ENCODE measurements around the gene ALKBH3. TPM values are rescaled to one million over a fixed set of nuclear protein-coding genes. Genes with fewer than 3 reads are reported as not detected.

Gene ALKBH3
- total RNA-seq, 1 experiment from 2014 or later = 36.7 TPM

- no TSS peak for BruUV-seq (replicated peaks)
Observed at GRCh38 chr11:43925063-43925931, 44.7 kb downstream of the ALKBH3 start.

More at GRCh38 chr11:43925063-43925931, 44.7 kb downstream of the ALKBH3 start:
- H3K9ac ChIP-seq (ENCODE audit: low read length) = no peak overlapping the region
- no peak overlapping the region for H2AFZ ChIP-seq (ENCODE audit: low read depth, low read length, poor library complexity, severe bottlenecking)
- no peak for DNase-seq (ENCODE audit: low read depth, low spot score)
- intact Hi-C loops (cut with micrococcal nuclease) = no loop called here
- TF ChIP-seq EZH2phosphoT487 (IDR thresholded peaks at IDR 0.05; ENCODE audit: borderline replicate concordance) (no peak), ZNF274 (IDR thresholded peaks at IDR 0.05; ENCODE audit: low read depth, low read length) (no peak), SP1 (IDR thresholded peaks at IDR 0.05; ENCODE audit: low read depth) (no peak), JUND (IDR thresholded peaks at IDR 0.05) (no peak), REST (IDR thresholded peaks at IDR 0.05; ENCODE audit: low read depth) (no peak), ELF1 (IDR thresholded peaks at IDR 0.05; ENCODE audit: borderline replicate concordance, low read depth) (no peak), ZBTB33 (IDR thresholded peaks at IDR 0.05; ENCODE audit: extremely low read depth, insufficient replicate concordance, low read length) (no peak), FOSL1 (IDR thresholded peaks at IDR 0.05; ENCODE audit: low read depth) (no peak), TCF7L2 (IDR thresholded peaks at IDR 0.05; ENCODE audit: borderline replicate concordance, extremely low read depth, insufficient read depth, insufficient read length) (no peak), EGR1 (IDR thresholded peaks at IDR 0.05; ENCODE audit: low read depth) (no peak), CEBPB (IDR thresholded peaks at IDR 0.05; ENCODE audit: low read depth) (no peak), ZFX (IDR thresholded peaks at IDR 0.05) (no peak), POLR2A (IDR thresholded peaks at IDR 0.05; ENCODE audit: borderline replicate concordance, extremely low read depth, insufficient read depth, insufficient read length) (no peak), POLR2AphosphoS5 (IDR thresholded peaks at IDR 0.05; ENCODE audit: low read depth, low read length) (no peak)
- TF ChIP-seq, protein P1, sequence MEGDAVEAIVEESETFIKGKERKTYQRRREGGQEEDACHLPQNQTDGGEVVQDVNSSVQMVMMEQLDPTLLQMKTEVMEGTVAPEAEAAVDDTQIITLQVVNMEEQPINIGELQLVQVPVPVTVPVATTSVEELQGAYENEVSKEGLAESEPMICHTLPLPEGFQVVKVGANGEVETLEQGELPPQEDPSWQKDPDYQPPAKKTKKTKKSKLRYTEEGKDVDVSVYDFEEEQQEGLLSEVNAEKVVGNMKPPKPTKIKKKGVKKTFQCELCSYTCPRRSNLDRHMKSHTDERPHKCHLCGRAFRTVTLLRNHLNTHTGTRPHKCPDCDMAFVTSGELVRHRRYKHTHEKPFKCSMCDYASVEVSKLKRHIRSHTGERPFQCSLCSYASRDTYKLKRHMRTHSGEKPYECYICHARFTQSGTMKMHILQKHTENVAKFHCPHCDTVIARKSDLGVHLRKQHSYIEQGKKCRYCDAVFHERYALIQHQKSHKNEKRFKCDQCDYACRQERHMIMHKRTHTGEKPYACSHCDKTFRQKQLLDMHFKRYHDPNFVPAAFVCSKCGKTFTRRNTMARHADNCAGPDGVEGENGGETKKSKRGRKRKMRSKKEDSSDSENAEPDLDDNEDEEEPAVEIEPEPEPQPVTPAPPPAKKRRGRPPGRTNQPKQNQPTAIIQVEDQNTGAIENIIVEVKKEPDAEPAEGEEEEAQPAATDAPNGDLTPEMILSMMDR (IDR thresholded peaks at IDR 0.05 in 2 of 3, conservative IDR thresholded peaks at IDR 0.05 in 1 of 3; ENCODE audit: borderline replicate concordance in 1 of 3, insufficient read depth in 1 of 3, low read depth in 2 of 3, low read length in 2 of 3) = no peak
- TF ChIP-seq, protein P2, sequence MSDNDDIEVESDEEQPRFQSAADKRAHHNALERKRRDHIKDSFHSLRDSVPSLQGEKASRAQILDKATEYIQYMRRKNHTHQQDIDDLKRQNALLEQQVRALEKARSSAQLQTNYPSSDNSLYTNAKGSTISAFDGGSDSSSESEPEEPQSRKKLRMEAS (IDR thresholded peaks at IDR 0.05) = no peak
- TF ChIP-seq, protein P3, sequence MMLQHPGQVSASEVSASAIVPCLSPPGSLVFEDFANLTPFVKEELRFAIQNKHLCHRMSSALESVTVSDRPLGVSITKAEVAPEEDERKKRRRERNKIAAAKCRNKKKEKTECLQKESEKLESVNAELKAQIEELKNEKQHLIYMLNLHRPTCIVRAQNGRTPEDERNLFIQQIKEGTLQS (IDR thresholded peaks at IDR 0.05) = no peak
- ChIA-PET RAD21 (ENCODE audit: low non-redundant PET in 1 of 2, low total read pairs in 2 of 2, uncharacterized antibody in 2 of 2, unreplicated experiment in 2 of 2) (no interaction called here), CTCF (no interaction called here), POLR2A (no interaction called here)
- no peaks in the 10 kb centered on the region for H3K9me2 ChIP-seq (ENCODE audit: insufficient read depth)
- no peak overlapping the region for H3K4me2 ChIP-seq (ENCODE audit: low read length)
- H3K4me1 ChIP-seq (ENCODE audit: control insufficient read depth in 1 of 2, insufficient read depth in 2 of 2, low read length in 2 of 2) = peaks cover 0 to 17% of the 10 kb centered on the region in 2 experiments; a peak in 2 of 4 replicates
- H3K36me3 ChIP-seq (ENCODE audit: control insufficient read depth in 1 of 2, insufficient read depth in 2 of 2, low read length in 2 of 2) = no peaks in the 10 kb centered on the region
- ATAC-seq = no peak
- no peaks in the 10 kb centered on the region for H3K27me3 ChIP-seq (ENCODE audit: insufficient read depth, low read length)
- no peak overlapping the region for H3K4me3 ChIP-seq (replicated peaks in 1 of 2; ENCODE audit: low read depth in 1 of 2, low read length in 2 of 2)
- no peaks in the 10 kb centered on the region for H3K79me2 ChIP-seq (ENCODE audit: insufficient read depth, low read length)
- no peaks in the 10 kb centered on the region for H4K20me1 ChIP-seq (ENCODE audit: insufficient read depth)
- H3K27ac ChIP-seq (ENCODE audit: low read depth, low read length) = no peak overlapping the region
- no peaks in the 10 kb centered on the region for H3K9me3 ChIP-seq (ENCODE audit: control insufficient read depth in 1 of 2, insufficient read depth in 1 of 2, low read depth in 1 of 2, low read length in 2 of 2)
